Stimulated activated memory B cell treated with anti-CD40 and anti-IgM and Interleukin-4, amounts not matched to agents 10 μg/mL and 1 μg/mL and 100 μg/mL, for 72 hours (primary cell): ENCODE data around the gene ODC1.

Source experiments
- ATAC-seq: fragments of 150-1000 bp; cut with Tn5 transposase; 2 replicates; pipeline ENCODE4 v1.10.0; 2021
- H3K27ac Mint-ChIP-seq: one replicate; pipeline ENCODE4 v1.8.0; 2022; ENCODE audit warnings: mild to moderate bottlenecking, mixed read lengths
- H3K27me3 Mint-ChIP-seq: one replicate; pipeline ENCODE4 v1.8.0; 2022; ENCODE audit warnings: mixed read lengths
- H3K36me3 Mint-ChIP-seq: one replicate; pipeline ENCODE4 v1.8.0; 2022; ENCODE audit warnings: mixed read lengths
- H3K4me1 Mint-ChIP-seq: one replicate; pipeline ENCODE4 v1.8.0; 2022; ENCODE audit warnings: mixed read lengths
- H3K4me3 Mint-ChIP-seq: one replicate; pipeline ENCODE4 v1.8.0; 2022; ENCODE audit warnings: mild to moderate bottlenecking, moderate library complexity, mixed read lengths
- H3K9me3 Mint-ChIP-seq: one replicate; pipeline ENCODE4 v1.8.0; 2022; ENCODE audit warnings: mixed read lengths

The ODC1 gene

DNA sequence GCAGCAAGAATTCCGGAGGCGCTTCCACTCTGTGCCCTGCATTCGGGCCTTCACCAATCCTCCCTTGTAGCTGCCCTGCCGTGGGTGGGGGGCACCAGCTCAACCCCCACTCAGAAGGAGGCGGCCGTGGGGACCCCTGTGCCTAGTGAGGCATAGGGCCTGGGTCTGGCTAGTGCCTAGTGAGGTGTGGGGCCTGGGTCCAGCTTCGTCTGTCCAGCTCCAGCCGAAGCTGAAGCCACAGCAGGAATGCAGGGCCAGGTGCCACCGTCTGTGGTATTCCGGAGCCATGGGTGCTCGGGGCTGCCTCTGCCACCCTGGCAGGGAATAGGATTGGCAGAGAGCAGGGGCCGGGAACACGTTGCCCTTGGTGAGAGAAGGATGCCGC, 12.3 kb downstream of the ODC1 start:
- no peaks in the 10 kb centered on the region for H3K27me3 Mint-ChIP-seq
- no peaks in the 10 kb centered on the region for H3K9me3 Mint-ChIP-seq
- no peak for ATAC-seq
- H3K4me3 Mint-ChIP-seq, result no peak overlapping the region
- H3K4me1 Mint-ChIP-seq, result peaks cover 33% of the 10 kb centered on the region
- no peak overlapping the region for H3K27ac Mint-ChIP-seq
- H3K36me3 Mint-ChIP-seq, result peaks cover 13% of the 10 kb centered on the region

DNA sequence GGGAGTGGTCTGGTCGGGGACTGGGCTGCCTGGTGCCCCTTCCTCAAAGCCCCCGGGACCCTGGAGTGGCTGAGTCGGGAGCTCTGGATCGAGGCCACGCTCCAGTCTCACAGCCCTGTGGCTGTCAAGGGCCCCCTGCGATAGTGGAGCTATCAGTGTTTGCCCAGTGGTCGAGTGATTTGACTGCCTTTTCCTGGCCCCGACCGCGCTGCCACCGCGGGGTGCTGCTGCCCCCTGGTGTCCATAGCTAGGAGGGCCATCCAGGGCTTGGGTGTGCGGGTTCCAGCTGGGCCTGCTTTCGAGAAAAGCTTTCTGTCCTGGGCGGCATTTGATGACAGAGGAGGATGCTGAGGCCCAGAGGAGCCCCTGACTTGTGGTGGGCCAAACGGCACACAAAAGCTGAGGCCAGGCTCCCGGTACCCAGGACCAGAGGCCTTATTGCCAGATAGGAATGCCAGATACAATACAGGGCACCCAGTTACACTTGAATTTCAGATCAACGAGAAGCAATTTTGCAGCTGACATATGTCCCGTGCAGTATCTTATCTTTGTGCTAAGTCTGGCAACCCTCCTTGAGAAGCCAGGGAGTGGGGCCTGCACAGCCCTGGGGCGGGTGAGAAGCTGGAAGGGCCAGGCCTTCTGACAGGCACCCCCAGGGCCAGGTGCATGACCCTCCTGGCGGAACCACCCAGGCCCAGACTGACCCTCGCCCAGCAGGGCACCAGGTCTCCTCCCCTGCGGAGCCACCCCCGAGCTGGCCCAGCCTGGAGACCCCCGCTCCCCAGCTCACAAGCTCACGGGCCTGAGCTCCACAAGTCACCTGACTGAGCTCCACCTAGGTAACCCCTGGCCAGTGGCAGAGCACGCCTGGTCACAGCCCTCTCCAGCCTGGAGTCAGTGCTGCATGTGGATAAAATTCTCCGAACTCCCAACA, 13.0 kb downstream of the ODC1 start:
- ATAC-seq, result peak; percentile 86
- Mint-ChIP-seq H3K36me3 (peaks cover 12% of the 10 kb centered on the region), H3K4me3 (no peak overlapping the region)

DNA sequence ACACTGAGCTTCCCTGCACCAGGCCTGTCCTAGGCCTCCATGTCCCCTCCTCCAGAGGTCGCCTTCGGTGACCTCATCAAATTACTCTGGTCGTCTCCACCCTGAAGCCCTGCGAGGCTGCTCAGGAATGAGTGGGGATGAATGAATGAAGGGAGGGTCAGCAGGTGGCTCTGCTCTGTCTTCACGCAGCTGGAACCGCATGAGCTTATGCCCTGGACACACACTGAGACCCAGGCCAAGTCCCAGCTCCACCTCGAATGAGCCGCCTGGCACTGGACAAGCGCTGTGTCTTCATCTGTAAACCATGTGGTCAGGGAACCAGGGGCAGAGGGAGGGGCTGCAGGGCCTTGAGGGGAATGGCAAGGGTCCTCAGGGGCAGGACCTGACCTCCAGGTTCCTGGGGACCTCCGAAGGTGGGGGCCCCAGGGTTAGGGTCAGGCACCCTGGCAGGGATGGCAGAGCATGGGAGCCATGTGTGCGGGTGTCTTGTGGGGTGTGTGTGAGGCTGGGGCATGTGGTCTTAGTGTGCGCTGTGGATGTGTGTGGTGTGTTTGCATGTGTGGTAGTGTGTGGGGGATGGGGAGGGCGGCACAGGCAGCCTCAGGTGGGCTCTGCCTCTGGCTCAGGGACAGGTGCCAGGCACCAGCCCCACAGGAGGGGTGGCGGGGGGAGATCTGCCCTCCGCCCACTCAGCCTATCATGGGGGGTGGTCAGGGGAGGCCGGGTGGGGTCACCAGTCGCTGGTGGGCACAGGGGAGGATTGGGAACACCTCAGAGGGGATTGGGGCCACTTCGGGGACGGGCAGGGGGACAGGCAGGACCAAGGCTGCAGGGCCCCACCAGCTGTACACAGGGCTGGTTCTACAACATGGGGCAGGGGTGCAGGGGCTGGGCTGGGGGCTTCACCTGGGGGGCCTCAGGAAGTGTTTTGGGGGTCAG, 13.9 kb downstream of the ODC1 start:
- no peaks in the 10 kb centered on the region for H3K9me3 Mint-ChIP-seq
- H3K36me3 Mint-ChIP-seq, result peaks cover 2% of the 10 kb centered on the region
- ATAC-seq, result peak; percentile 1
- no peaks in the 10 kb centered on the region for H3K27me3 Mint-ChIP-seq
- no peak overlapping the region for H3K4me3 Mint-ChIP-seq
- H3K4me1 Mint-ChIP-seq, result peaks cover 33% of the 10 kb centered on the region
- H3K27ac Mint-ChIP-seq, result peak overlapping the region; percentile 28

More for the DNA sequence above, 13.0 kb downstream of the ODC1 start:
- Mint-ChIP-seq H3K9me3 (no peaks in the 10 kb centered on the region), H3K27ac (peak overlapping the region; percentile 28), H3K4me1 (peaks cover 33% of the 10 kb centered on the region), H3K27me3 (no peaks in the 10 kb centered on the region)

DNA sequence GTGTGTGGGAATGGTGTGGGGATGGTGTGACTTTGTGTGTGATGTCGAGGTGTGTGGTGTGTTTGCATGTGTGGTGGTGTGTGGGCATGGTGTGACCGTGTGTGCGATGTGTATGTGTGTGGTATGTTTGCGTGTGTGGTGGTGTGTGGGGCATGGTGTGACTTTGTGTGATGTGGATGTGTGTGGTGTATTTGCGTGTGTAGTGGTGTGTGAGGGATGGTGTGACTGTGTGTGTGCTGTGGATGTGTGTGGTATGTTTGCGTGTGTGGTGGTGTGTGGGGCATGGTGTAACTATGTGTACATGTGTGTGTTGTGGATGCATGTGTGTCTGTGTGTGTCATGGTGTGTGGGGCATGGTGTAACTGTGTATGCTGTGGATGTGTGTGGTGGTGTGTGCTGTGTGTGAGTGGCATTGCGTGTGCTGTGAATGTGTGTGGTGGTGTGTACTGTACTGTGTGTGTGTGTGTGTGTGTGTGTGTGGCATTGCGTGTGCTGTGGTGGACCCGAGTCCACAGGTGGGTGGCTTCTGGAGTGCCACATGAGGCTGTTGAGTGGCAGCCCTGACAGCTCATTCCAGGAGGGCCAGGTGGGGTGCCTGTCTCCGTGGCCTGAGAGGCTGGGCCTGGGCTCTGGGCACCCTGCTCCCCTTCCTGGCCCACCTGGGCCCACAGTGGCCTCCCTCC, 14.7 kb downstream of the ODC1 start:
- H3K27me3 Mint-ChIP-seq, result no peaks in the 10 kb centered on the region
- H3K4me1 Mint-ChIP-seq, result peaks cover 33% of the 10 kb centered on the region
- H3K36me3 Mint-ChIP-seq, result no peaks in the 10 kb centered on the region
- H3K27ac Mint-ChIP-seq, result peak overlapping the region; percentile 9
- H3K9me3 Mint-ChIP-seq, result no peaks in the 10 kb centered on the region
- H3K4me3 Mint-ChIP-seq, result peak overlapping the region; percentile 25
- ATAC-seq, result no peak

DNA sequence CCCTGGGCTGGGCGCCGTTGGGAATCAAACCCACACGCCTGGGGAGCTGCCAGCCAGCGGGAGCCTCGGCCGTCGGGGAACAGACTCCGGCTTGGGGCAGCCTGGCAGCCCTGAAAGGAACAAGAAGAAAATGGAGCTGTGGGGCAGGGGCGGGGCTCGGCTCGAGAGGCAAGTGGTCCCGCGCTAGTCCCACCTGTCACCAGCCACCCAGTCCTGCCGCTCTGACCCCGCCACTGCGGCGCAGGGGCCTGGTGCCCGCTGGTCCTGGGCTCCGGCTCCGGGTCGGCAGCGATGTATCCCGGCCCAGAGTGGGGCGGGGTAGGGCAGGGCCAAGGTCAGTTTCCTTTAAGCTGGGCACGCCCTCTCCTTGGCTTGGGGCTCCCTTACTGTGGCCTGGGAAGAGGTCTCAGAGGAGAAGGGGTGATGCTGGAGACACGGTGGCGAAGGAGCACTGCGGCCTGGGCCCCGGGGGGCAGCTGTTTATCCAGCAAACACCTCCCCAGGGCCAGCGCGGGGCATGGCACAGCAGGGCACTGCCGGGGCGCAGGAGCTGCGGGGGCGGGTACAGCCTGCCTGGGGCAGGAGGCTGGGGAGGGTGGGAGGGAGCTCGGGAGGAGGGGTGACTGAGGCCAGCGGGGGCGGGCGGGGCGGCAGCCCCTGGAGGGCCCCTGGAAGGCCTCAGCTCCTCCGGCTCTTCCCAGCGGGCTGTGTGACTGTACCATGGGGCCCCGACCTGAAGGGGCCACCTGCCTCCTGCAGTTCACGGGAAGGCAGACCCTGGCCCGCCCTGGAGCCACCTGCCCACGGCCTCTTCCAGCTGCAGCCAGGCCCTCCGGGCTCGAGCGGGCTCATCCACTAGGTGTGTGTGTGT, 15.6 kb downstream of the ODC1 start:
- H3K27ac Mint-ChIP-seq, result peak overlapping the region; percentile 9

DNA sequence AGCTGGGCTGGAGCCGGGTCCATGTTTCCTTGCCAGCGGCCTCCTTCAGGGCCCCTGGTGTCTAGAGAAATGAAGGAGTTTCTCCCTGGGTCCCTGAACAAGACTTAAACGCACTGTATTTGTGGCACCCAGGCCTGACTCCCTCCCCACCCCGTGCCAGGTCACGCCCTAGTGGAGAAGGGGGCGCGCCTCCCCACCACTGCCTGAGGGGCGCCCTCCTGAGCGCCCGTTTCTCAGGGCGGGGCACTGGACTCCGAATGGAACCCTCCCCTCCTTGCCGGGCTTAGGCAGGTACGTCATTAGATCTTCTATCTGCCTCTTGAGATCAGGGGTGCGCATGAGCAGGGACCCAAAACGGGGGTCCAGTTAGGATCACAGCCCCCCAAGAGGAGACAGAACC, 16.3 kb downstream of the ODC1 start:
- Mint-ChIP-seq H3K27me3 (no peaks in the 10 kb centered on the region), H3K36me3 (peaks cover 11% of the 10 kb centered on the region), H3K4me3 (peak overlapping the region; percentile 85), H3K9me3 (no peaks in the 10 kb centered on the region), H3K27ac (peak overlapping the region; percentile 9), H3K4me1 (peaks cover 33% of the 10 kb centered on the region)
- peak; percentile 24 for ATAC-seq

More for the DNA sequence above, 15.6 kb downstream of the ODC1 start:
- H3K4me1 Mint-ChIP-seq, result peaks cover 33% of the 10 kb centered on the region
- ATAC-seq, result peak; percentile 67
- H3K4me3 Mint-ChIP-seq, result peak overlapping the region; percentile 85
- no peaks in the 10 kb centered on the region for H3K9me3 Mint-ChIP-seq
- peaks cover 3% of the 10 kb centered on the region for H3K36me3 Mint-ChIP-seq
- no peaks in the 10 kb centered on the region for H3K27me3 Mint-ChIP-seq

DNA sequence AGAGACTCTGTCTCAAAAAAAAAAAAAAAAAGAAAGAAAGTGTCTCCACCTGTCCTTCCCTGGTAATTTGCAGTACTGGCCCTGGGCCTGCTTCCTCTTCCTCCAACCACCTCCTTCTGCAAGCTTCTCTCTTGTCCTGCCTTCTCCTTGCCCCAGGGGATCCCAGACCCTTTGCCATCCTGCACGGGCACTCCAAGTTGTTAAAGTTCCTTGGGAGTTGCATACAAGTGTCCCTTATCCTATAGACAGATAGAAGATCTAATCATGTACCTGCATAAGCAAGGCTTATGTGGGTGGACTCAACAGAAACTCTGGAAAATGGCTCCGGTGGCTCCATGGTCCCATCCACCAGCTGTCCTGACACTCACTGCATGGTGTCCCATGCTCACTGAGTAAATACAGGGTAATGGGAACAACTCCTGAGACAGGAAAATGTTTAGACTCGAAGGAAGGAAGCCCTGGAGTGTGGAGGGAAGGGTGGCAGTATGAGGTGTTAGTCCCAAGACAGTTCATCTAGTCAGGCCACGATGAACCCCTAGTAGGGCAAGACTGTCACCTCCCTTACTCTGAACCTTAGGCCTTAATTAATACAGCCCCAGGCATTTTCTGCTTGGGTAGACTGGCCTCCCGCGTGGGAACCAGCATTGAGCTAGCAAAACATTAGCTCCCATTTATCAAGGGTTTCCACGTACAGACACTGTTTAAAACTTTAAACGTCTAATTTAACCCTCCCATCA, 17.1 kb downstream of the ODC1 start:
- Mint-ChIP-seq H3K27me3 (no peaks in the 10 kb centered on the region), H3K4me3 (no peak overlapping the region), H3K27ac (no peak overlapping the region), H3K4me1 (peaks cover 33% of the 10 kb centered on the region), H3K36me3 (peaks cover 14% of the 10 kb centered on the region), H3K9me3 (no peaks in the 10 kb centered on the region)
- ATAC-seq, result no peak

DNA sequence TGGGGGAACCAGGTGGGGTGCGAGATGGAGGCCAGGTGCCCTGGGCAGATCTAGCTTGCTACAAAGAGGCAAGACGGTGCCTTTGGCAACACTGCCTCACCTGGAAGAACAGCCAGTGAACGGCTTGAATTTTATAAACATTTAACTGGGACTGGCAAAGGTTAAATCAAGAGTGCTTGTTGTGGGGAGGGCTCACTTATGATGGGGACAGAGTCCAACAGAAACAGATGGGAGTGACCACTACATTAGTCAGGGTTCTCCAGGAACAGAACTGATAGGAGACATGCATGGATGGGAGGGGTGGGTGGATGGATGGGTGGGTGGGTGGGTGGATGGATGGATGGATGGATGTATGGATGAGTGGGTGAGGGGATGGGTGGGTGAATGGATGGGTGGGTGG, 19.2 kb downstream of the ODC1 start:
- Mint-ChIP-seq H3K4me1 (peaks cover 19% of the 10 kb centered on the region), H3K9me3 (no peaks in the 10 kb centered on the region), H3K27ac (no peak overlapping the region), H3K4me3 (no peak overlapping the region), H3K27me3 (no peaks in the 10 kb centered on the region), H3K36me3 (peaks cover 14% of the 10 kb centered on the region)
- ATAC-seq, result no peak

DNA sequence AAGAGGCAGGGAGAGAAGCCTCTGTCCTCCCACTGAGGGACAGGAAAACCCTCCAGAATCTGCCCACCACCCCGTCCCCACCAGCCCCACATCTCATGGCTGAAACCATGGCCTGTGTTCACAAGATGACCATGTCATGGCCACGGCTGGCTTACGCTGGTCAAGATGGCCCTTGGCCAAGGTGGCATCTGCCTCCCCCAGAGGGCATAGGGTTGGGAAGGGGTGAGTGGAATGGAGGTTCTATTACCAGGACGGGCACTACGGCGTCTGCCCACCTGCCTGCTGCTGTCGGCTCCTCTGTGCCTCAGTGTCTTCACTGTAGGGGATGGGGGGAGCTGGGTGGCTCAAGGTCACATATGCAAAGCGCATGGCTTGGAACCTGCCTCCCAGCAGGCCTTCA, 19.8 kb downstream of the ODC1 start:
- Mint-ChIP-seq H3K36me3 (peaks cover 20% of the 10 kb centered on the region), H3K27me3 (no peaks in the 10 kb centered on the region), H3K4me3 (no peak overlapping the region), H3K27ac (no peak overlapping the region), H3K9me3 (no peaks in the 10 kb centered on the region), H3K4me1 (peaks cover 16% of the 10 kb centered on the region)
- no peak for ATAC-seq

DNA sequence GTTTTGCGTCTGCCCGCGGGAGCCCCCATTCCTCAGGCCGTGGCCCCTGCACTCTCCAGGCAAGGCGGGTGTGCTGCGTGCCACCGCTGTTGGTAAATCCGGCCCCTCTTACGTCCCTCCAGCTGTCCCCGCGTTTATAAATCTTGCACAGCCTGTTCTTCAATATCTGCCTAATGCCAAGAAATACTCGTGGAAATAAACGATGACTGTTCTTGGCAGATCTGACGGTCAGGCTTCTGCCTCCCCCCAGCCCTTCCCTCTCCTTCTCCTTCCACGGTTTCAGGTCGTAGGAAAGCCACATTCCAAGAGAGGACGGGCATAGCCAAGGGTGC, 20.5 kb downstream of the ODC1 start:
- no peaks in the 10 kb centered on the region for H3K27me3 Mint-ChIP-seq
- H3K27ac Mint-ChIP-seq, result no peak overlapping the region
- H3K9me3 Mint-ChIP-seq, result no peaks in the 10 kb centered on the region
- H3K4me1 Mint-ChIP-seq, result peaks cover 10% of the 10 kb centered on the region
- no peak overlapping the region for H3K4me3 Mint-ChIP-seq
- H3K36me3 Mint-ChIP-seq, result peaks cover 25% of the 10 kb centered on the region
- no peak for ATAC-seq

DNA sequence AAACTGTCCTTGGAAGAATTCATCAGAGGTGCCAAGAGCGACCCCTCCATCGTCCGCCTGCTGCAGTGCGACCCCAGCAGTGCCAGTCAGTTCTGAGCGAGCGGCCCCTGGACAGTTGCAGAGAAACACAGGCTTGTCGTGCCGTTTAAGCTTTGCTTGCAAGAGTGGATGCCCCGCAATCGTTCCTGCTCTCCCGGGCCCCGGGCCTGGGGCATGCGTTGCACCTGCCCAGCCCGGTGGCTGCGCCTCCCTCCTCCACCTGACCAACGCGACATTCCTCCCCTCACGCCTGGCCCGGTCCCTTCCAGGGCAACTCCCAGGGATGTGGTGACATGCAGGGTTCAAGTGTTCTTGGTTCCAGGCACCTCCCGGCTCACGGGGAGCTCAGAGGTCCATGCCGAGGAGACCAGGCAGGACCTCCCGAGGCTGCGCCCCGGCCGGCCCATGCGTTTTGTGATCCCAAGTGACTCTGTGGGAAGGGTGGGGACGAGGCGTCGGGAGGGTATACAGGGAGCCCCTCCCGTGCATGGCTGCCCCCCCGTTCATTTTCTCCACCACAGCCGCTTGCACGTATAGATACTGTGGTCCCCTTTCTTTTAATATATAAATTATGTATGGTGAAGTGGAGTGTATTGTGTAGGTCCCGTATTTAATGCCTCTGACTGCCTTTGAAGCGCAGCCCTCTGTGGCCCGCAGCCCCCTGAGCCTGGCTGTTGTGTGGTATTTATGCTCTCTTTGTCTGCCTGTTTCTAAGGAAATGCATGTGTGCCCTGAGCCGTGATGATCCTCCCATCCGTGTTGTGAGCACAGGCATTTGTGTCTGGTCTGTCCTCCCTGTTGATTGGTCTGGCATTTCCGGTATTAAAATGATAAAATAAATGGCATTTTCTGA, 21.2 kb downstream of the ODC1 start:
- no peaks in the 10 kb centered on the region for H3K9me3 Mint-ChIP-seq
- H3K4me1 Mint-ChIP-seq, result peaks cover 5% of the 10 kb centered on the region
- peaks cover 31% of the 10 kb centered on the region for H3K36me3 Mint-ChIP-seq
- H3K4me3 Mint-ChIP-seq, result no peak overlapping the region
- H3K27me3 Mint-ChIP-seq, result no peaks in the 10 kb centered on the region
- ATAC-seq, result no peak
- no peak overlapping the region for H3K27ac Mint-ChIP-seq

DNA sequence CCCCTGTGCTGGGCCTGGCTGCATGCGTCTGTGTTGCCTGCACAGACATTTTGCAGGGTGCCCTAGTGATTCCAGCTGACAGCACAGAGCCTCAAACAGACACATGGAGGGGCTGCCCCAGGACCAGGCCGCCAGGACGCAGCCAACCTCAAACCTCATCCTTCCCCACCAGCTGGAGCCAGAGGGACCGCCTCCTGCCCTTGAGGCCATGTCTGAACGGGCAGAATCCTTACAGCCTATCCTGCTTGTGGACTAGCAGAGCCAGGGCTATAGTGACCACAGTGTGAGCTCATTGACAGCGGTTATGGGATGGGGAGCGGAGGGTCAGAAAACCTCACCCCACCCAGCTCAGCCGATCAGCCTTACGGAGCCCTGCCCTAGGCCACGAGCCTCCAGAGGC, 22.4 kb downstream of the ODC1 start:
- Mint-ChIP-seq H3K4me3 (no peak overlapping the region), H3K9me3 (no peaks in the 10 kb centered on the region), H3K4me1 (no peaks in the 10 kb centered on the region), H3K27ac (no peak overlapping the region), H3K36me3 (peaks cover 32% of the 10 kb centered on the region), H3K27me3 (no peaks in the 10 kb centered on the region)
- ATAC-seq, result no peak

DNA sequence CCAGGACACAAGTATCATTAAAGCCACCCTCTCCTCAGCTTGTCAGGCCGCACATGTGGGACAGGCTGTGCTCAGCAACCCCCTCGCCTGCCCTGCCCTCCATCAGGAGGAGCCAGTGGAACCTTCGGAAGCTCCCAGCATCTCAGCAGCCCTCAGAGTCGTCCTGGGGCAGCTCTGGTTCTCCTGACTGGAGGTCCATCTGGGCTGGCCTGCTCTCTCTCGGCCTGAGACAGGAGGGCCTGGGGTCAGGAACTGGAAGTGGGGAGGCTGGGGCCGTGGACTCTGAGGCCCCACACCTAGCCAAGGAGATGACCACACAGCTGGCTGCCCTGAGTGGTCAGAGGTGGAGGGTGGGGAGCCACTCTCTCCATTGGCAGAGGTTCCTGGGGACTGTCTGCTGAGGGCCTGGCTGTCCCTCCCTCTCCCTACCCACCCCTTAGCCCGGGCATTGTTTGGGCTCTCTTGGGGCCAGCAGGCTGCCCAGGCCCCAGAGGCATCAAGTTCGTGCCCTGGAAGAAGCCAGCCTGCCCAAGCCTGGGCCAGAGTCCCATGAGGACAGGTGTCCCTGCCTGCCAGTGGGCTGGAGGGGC, 23.1 kb downstream of the ODC1 start:
- ATAC-seq, result no peak
- no peaks in the 10 kb centered on the region for H3K27me3 Mint-ChIP-seq
- no peaks in the 10 kb centered on the region for H3K4me1 Mint-ChIP-seq
- no peak overlapping the region for H3K27ac Mint-ChIP-seq
- no peak overlapping the region for H3K4me3 Mint-ChIP-seq
- peaks cover 33% of the 10 kb centered on the region for H3K36me3 Mint-ChIP-seq
- H3K9me3 Mint-ChIP-seq, result no peaks in the 10 kb centered on the region
